Endodermal cell (in vitro differentiated cells): ENCODE results near the gene ELFN1. TPM values are rescaled to one million over a fixed set of nuclear protein-coding genes. Genes with fewer than 3 reads are reported as not detected.

Source experiments
- DNase-seq: peaks from one replicate; pipeline ENCODE4 v3.0.0-alpha.2; 2017
- H3K27ac ChIP-seq: 2 replicates; pipeline ENCODE4 v1.5.1; 2013; ENCODE audit warnings: mild to moderate bottlenecking, low read depth, low read length, moderate library complexity
- H3K27me3 ChIP-seq: 2 replicates; pipeline ENCODE4 v1.6.1; 2013; ENCODE audit warnings: mild to moderate bottlenecking, low read length, moderate library complexity; ENCODE audit not compliant: insufficient read depth, control insufficient read depth, poor library complexity, severe bottlenecking
- H3K36me3 ChIP-seq: 2 replicates; pipeline ENCODE4 v1.7.0; 2013; ENCODE audit warnings: mild to moderate bottlenecking, low read length, moderate library complexity; ENCODE audit not compliant: control insufficient read depth, insufficient read depth
- H3K4me1 ChIP-seq: one replicate; pipeline ENCODE4 v1.7.0; 2013; ENCODE audit warnings: low read length; ENCODE audit not compliant: control insufficient read depth, insufficient read depth
- H3K4me3 ChIP-seq: 2 replicates; pipeline ENCODE4 v1.5.1; 2013; ENCODE audit warnings: mild to moderate bottlenecking, low read length, moderate library complexity
- H3K9ac ChIP-seq: 2 replicates; pipeline ENCODE4 v1.6.1; 2013; ENCODE audit warnings: mild to moderate bottlenecking, low read length, moderate library complexity; ENCODE audit not compliant: poor library complexity, severe bottlenecking; ENCODE audit errors: extremely low read depth
- H3K9me3 ChIP-seq: 2 replicates; pipeline ENCODE4 v1.6.1; 2013; ENCODE audit warnings: mild to moderate bottlenecking, low read length, moderate library complexity; ENCODE audit not compliant: control insufficient read depth
- H3K27ac Mint-ChIP-seq: 2 replicates; pipeline ENCODE4 v1.8.0; 2020; ENCODE audit warnings: mixed read lengths
- H3K27me3 Mint-ChIP-seq: 2 replicates; pipeline ENCODE4 v1.8.0; 2021; ENCODE audit warnings: mild to moderate bottlenecking, mixed read lengths; ENCODE audit not compliant: insufficient read depth
- H3K36me3 Mint-ChIP-seq: 2 replicates; pipeline ENCODE4 v1.8.0; 2020; ENCODE audit warnings: low read depth, mixed read lengths
- H3K4me1 Mint-ChIP-seq: 2 replicates; pipeline ENCODE4 v1.8.0; 2020; ENCODE audit warnings: mixed read lengths
- H3K4me3 Mint-ChIP-seq: 2 replicates; pipeline ENCODE4 v1.8.0; 2020; ENCODE audit warnings: mild to moderate bottlenecking, moderate library complexity, mixed read lengths
- H3K9me3 Mint-ChIP-seq: 2 replicates; pipeline ENCODE4 v1.8.0; 2020; ENCODE audit warnings: mild to moderate bottlenecking, mixed read lengths
- WGBS, 2 experiments: methylation state at CpG; one replicate each; pipeline versions ENCODE4 v1.1.5 to v1.1.7; 2013; ENCODE audit warnings: missing lambda C conversion rate in 2 of 2, mixed read lengths in 1 of 2; ENCODE audit not compliant: insufficient coverage in 1 of 2, insufficient read length in 1 of 2; 5-methylcytosine and 5-hydroxymethylcytosine counted together
- total RNA-seq, 2 donors: library from RNA; stranded (reverse); fragmentation: NEBNext Ultra II Directional in 1 of 2; extraction: Animal tissue kit (Norgen Biotek cat#: 25700) in 1 of 2; gene quantifications; 2 replicates in 1 of 2; 3 replicates in 1 of 2; pipeline ENCODE4 v1.2.1, GENCODE V29; 2021
- TF ChIP-seq, protein P1 (sequence below): fragments of 200-600 bp; sonication (generic); conservative IDR thresholded peaks from 2 replicates; pipeline ENCODE4 v1.5.0; 2021; ENCODE audit warnings: antibody characterized with exemption, mild to moderate bottlenecking

Gene ELFN1
- total RNA-seq, 2 donors from 2014 or later = 2.1 to 5.0 TPM

DNA sequence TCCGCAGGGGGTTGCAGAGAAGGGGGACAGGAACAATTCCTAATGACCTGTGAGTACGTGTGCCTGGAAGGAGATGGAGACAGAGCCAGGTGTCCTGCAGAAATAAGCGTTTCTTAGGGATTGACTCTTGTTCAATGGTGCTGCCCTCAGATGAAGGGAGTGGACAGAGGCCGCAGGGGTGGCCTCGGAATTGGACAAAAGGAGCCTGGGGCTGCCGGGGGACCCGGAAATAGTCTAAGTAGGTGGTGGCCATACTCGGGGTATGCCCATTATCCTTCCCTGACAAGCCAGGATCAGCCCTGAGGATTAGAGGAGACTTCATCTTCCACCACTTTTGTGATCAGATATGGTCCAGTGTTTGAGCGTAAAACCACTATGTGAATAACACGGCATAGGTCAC lies 39.2 kb downstream of the ELFN1 start:
- no peaks in the 10 kb centered on the region for H3K4me1 ChIP-seq
- H3K27me3 ChIP-seq = no peaks in the 10 kb centered on the region
- peaks cover 17% of the 10 kb centered on the region for H3K36me3 Mint-ChIP-seq
- H3K4me3 Mint-ChIP-seq = no peak overlapping the region
- peak overlapping the region; percentile 23 for H3K4me3 ChIP-seq
- H3K27ac ChIP-seq = no peak overlapping the region
- WGBS, 2 experiments = 94 to 99% methylated on average over 10 of the region's 10 CpGs
- TF ChIP-seq, protein P1, sequence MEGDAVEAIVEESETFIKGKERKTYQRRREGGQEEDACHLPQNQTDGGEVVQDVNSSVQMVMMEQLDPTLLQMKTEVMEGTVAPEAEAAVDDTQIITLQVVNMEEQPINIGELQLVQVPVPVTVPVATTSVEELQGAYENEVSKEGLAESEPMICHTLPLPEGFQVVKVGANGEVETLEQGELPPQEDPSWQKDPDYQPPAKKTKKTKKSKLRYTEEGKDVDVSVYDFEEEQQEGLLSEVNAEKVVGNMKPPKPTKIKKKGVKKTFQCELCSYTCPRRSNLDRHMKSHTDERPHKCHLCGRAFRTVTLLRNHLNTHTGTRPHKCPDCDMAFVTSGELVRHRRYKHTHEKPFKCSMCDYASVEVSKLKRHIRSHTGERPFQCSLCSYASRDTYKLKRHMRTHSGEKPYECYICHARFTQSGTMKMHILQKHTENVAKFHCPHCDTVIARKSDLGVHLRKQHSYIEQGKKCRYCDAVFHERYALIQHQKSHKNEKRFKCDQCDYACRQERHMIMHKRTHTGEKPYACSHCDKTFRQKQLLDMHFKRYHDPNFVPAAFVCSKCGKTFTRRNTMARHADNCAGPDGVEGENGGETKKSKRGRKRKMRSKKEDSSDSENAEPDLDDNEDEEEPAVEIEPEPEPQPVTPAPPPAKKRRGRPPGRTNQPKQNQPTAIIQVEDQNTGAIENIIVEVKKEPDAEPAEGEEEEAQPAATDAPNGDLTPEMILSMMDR = no peak
- peaks cover 18% of the 10 kb centered on the region for H3K4me1 Mint-ChIP-seq
- no peak overlapping the region for H3K27ac Mint-ChIP-seq
- no peak for DNase-seq
- peaks cover 12% of the 10 kb centered on the region for H3K9me3 ChIP-seq
- H3K36me3 ChIP-seq = no peaks in the 10 kb centered on the region
- H3K9ac ChIP-seq = no peak overlapping the region
- H3K27me3 Mint-ChIP-seq = peaks cover 12% of the 10 kb centered on the region
- H3K9me3 Mint-ChIP-seq = peaks cover 18% of the 10 kb centered on the region

DNA sequence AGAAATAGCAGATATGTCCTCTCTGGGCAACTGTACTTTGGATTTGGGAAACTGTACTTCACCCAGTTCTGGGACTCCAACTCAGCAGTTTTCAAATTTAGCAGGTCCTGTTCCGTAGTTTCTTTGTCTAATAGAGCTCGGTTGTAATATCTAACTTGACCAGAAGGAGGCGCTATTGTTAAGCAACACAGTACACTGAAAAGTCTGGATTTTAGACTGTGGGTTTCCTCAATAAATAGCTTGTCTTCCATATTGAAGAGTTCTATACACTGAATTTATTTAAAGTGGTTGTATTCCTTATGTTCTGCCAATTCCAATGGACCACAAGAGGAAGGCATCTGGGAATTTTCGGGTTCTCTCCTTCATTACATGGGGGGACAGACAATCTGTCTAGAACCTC lies 39.8 kb downstream of the ELFN1 start:
- Histone ChIP-seq H3K4me1 (no peaks in the 10 kb centered on the region), H3K4me3 (peak overlapping the region; percentile 23), H3K9ac (no peak overlapping the region), H3K27ac (no peak overlapping the region), H3K9me3 (peaks cover 12% of the 10 kb centered on the region), H3K27me3 (no peaks in the 10 kb centered on the region), H3K36me3 (no peaks in the 10 kb centered on the region)
- Mint-ChIP-seq H3K9me3 (peaks cover 18% of the 10 kb centered on the region), H3K4me3 (no peak overlapping the region), H3K27ac (no peak overlapping the region), H3K4me1 (peaks cover 17% of the 10 kb centered on the region), H3K27me3 (peaks cover 6% of the 10 kb centered on the region), H3K36me3 (peaks cover 17% of the 10 kb centered on the region)
- 91 to 96% methylated on average over 4 of the region's 4 CpGs for WGBS, 2 experiments
- TF ChIP-seq, protein P1 = peak; percentile 76
- no peak for DNase-seq

DNA sequence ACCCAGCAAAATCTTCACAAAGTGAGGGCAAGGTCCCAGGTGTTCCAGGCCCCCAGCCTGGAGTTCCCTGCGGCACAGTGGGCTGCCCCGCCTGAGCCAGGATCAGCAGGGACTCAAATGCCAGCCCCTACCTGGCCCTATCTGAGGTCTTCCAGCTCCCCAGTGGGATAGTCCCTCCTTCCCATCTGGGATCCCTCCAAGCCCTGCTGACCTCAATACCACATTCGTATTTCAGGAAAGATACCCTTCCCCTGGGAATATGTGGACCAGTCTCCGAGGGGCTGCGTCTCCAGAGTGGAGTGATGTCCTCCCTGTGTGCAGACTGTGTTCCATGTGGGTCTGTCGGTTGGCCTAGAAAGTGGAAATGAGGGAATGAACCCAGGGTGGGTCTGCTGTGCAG lies 40.9 kb downstream of the ELFN1 start:
- H3K4me1 Mint-ChIP-seq = peaks cover 23% of the 10 kb centered on the region
- H3K4me3 Mint-ChIP-seq = no peak overlapping the region
- H3K27ac ChIP-seq = no peak overlapping the region
- peaks cover 12% of the 10 kb centered on the region for H3K9me3 ChIP-seq
- no peak overlapping the region for H3K27ac Mint-ChIP-seq
- no peak for DNase-seq
- no peaks in the 10 kb centered on the region for H3K27me3 ChIP-seq
- H3K27me3 Mint-ChIP-seq = peaks cover under 1% of the 10 kb centered on the region
- WGBS, 2 experiments = 82 to 94% methylated on average over 2 to 6 of the region's 6 CpGs
- H3K4me1 ChIP-seq = peaks cover 3% of the 10 kb centered on the region
- H3K9me3 Mint-ChIP-seq = peaks cover 18% of the 10 kb centered on the region
- H3K9ac ChIP-seq = no peak overlapping the region
- peaks cover 20% of the 10 kb centered on the region for H3K36me3 Mint-ChIP-seq
- TF ChIP-seq, protein P1 = no peak
- no peaks in the 10 kb centered on the region for H3K36me3 ChIP-seq
- H3K4me3 ChIP-seq = no peak overlapping the region
